ENCODE measurements around the gene CRYBA4. TPM values are rescaled to one million over a fixed set of nuclear protein-coding genes. Genes with fewer than 3 reads are reported as not detected.

The CRYBA4 gene
- total RNA-seq, 1 experiment from 2014 or later = not detected

- no peaks in the 10 kb centered on the region for H3K27me3 ChIP-seq (replicated peaks; ENCODE audit: insufficient read depth, low read depth, low read length, poor library complexity)
- CTCF ChIA-PET = interaction anchor here (0.6 kb wide), 1 partner anchor 17 kb away, joined by 4 read pairs; no protein-coding TSS in a partner anchor
- no peaks in the 10 kb centered on the region for H3K4me1 ChIP-seq (ENCODE audit: insufficient read depth, low read length, poor library complexity, severe bottlenecking)
- H3K4me3 ChIP-seq (ENCODE audit: low read depth, low read length, poor library complexity, severe bottlenecking) = no peak overlapping the region
- POLR2A ChIA-PET (ENCODE audit: low non-redundant PET) = no interaction called here
- no peaks in the 10 kb centered on the region for H3K36me3 ChIP-seq (ENCODE audit: insufficient read depth, low read length, poor library complexity, severe bottlenecking)
- no peak overlapping the region for H3K27ac ChIP-seq (ENCODE audit: low read depth, low read length, poor library complexity, severe bottlenecking)
- no peak for TF ChIP-seq EZH2 (IDR thresholded peaks at IDR 0.05; ENCODE audit: borderline replicate concordance, low read depth, low read length, poor library complexity, severe bottlenecking)
- TF ChIP-seq, protein P1, sequence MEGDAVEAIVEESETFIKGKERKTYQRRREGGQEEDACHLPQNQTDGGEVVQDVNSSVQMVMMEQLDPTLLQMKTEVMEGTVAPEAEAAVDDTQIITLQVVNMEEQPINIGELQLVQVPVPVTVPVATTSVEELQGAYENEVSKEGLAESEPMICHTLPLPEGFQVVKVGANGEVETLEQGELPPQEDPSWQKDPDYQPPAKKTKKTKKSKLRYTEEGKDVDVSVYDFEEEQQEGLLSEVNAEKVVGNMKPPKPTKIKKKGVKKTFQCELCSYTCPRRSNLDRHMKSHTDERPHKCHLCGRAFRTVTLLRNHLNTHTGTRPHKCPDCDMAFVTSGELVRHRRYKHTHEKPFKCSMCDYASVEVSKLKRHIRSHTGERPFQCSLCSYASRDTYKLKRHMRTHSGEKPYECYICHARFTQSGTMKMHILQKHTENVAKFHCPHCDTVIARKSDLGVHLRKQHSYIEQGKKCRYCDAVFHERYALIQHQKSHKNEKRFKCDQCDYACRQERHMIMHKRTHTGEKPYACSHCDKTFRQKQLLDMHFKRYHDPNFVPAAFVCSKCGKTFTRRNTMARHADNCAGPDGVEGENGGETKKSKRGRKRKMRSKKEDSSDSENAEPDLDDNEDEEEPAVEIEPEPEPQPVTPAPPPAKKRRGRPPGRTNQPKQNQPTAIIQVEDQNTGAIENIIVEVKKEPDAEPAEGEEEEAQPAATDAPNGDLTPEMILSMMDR (conservative IDR thresholded peaks at IDR 0.05; ENCODE audit: low read depth, low read length) = no peak
- H3K9me3 ChIP-seq (ENCODE audit: low read depth, low read length, poor library complexity, severe bottlenecking) = no peaks in the 10 kb centered on the region
- intact Hi-C loops (cut with micrococcal nuclease; ENCODE audit: unreplicated experiment) = no loop called here
- no TSS peak for BruUV-seq (replicated peaks)
- DNase-seq (ENCODE audit: low spot score) = no peak
Observed at GRCh38 chr22:26624803-26625202, 3.0 kb downstream of the CRYBA4 start.

DNA sequence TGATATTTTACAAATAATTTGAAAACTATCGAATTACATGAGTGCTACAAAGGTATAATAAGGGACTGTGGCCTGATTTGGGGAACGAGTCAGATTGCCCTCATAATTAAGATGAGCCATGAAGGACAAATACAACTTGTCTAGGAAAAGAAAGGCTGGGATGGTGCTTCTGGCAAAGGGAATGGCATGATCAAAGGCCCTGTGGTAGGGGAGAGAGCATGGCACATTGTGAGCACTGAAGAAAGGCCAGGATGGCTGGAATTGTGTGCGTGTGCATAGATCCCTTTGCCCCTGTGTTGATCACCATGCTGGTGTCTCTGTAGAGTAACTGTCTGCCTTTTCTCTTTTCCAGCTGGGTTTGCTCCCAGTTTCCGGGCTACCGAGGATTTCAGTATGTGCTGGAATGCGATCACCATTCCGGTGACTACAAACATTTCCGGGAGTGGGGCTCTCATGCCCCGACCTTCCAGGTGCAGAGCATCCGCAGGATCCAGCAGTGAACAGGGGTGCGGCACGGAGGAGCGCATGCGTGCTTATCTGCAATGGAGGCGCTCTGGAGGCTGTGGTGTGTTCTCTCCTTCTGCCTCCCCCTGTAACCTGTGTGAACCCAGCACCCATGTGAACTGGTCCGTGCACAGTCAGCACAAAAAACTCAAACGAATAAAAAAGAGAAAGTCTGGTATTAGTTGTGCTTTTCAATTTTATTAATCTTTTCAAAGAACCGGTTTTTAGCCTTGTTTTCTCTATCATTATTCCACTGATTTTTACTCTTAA lies 8.4 kb downstream of the CRYBA4 start:
- Histone ChIP-seq H3K4me3 (ENCODE audit: low read depth, low read length, poor library complexity, severe bottlenecking) (no peak overlapping the region), H3K27me3 (replicated peaks; ENCODE audit: insufficient read depth, low read depth, low read length, poor library complexity) (no peaks in the 10 kb centered on the region), H3K36me3 (ENCODE audit: insufficient read depth, low read length, poor library complexity, severe bottlenecking) (no peaks in the 10 kb centered on the region), H3K9me3 (ENCODE audit: low read depth, low read length, poor library complexity, severe bottlenecking) (no peaks in the 10 kb centered on the region), H3K27ac (ENCODE audit: low read depth, low read length, poor library complexity, severe bottlenecking) (no peak overlapping the region), H3K4me1 (ENCODE audit: insufficient read depth, low read length, poor library complexity, severe bottlenecking) (no peaks in the 10 kb centered on the region)
- POLR2A ChIA-PET (ENCODE audit: low non-redundant PET) = no interaction called here
- no peak for DNase-seq (ENCODE audit: low spot score)
- intact Hi-C loops (cut with micrococcal nuclease; ENCODE audit: unreplicated experiment) = no loop called here
- no TSS peak for BruUV-seq (replicated peaks)
- CTCF ChIA-PET = interaction anchor here (0.7 kb wide), 1 partner anchor 37 kb away, joined by 5 read pairs; no protein-coding TSS in a partner anchor
- TF ChIP-seq EZH2 (IDR thresholded peaks at IDR 0.05; ENCODE audit: borderline replicate concordance, low read depth, low read length, poor library complexity, severe bottlenecking) = no peak
- TF ChIP-seq, protein P1 (conservative IDR thresholded peaks at IDR 0.05; ENCODE audit: low read depth, low read length) = no peak

DNA sequence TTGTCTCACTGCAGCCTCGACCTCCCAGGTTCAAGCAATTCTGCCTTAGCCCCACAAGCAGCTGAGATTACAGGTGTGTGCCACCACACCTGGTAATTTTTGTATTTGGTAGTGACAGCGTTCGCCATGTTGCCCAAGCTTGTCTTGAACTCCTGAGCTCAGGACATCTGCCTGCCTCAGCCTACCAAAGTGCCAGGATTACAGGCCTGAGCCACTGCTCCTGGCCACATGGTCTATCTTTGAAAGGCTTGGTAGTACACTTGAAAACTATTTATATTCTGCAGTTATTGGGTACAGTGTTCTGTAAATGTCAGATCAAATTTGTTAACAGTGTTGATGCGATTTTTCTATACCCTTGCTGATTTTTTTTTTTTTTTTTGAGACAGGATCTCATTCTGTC lies 9.5 kb downstream of the CRYBA4 start:
- no TSS peak for BruUV-seq (replicated peaks)
- CTCF ChIA-PET = interaction anchor here (0.5 kb wide), 1 partner anchor 265 kb away, joined by 3 read pairs; no protein-coding TSS in a partner anchor
- no peak overlapping the region for H3K4me3 ChIP-seq (ENCODE audit: low read depth, low read length, poor library complexity, severe bottlenecking)
- POLR2A ChIA-PET (ENCODE audit: low non-redundant PET) = no interaction called here
- no peaks in the 10 kb centered on the region for H3K36me3 ChIP-seq (ENCODE audit: insufficient read depth, low read length, poor library complexity, severe bottlenecking)
- intact Hi-C loops (cut with micrococcal nuclease; ENCODE audit: unreplicated experiment) = no loop called here
- H3K27me3 ChIP-seq (replicated peaks; ENCODE audit: insufficient read depth, low read depth, low read length, poor library complexity) = no peaks in the 10 kb centered on the region
- no peaks in the 10 kb centered on the region for H3K9me3 ChIP-seq (ENCODE audit: low read depth, low read length, poor library complexity, severe bottlenecking)
- TF ChIP-seq, protein P1 (conservative IDR thresholded peaks at IDR 0.05; ENCODE audit: low read depth, low read length) = no peak
- TF ChIP-seq EZH2 (IDR thresholded peaks at IDR 0.05; ENCODE audit: borderline replicate concordance, low read depth, low read length, poor library complexity, severe bottlenecking) = no peak
- no peaks in the 10 kb centered on the region for H3K4me1 ChIP-seq (ENCODE audit: insufficient read depth, low read length, poor library complexity, severe bottlenecking)
- DNase-seq (ENCODE audit: low spot score) = no peak
- H3K27ac ChIP-seq (ENCODE audit: low read depth, low read length, poor library complexity, severe bottlenecking) = no peak overlapping the region
